GM19455 (cell line): ENCODE results near the gene MAGI3.

ENCODE experiments used
- ATAC-seq: cut with Tn5 transposase; IDR thresholded peaks from one replicate; pipeline ENCODE4 v1.9.1; 2021; ENCODE audit not compliant: unreplicated experiment

MAGI3 gene

DNA sequence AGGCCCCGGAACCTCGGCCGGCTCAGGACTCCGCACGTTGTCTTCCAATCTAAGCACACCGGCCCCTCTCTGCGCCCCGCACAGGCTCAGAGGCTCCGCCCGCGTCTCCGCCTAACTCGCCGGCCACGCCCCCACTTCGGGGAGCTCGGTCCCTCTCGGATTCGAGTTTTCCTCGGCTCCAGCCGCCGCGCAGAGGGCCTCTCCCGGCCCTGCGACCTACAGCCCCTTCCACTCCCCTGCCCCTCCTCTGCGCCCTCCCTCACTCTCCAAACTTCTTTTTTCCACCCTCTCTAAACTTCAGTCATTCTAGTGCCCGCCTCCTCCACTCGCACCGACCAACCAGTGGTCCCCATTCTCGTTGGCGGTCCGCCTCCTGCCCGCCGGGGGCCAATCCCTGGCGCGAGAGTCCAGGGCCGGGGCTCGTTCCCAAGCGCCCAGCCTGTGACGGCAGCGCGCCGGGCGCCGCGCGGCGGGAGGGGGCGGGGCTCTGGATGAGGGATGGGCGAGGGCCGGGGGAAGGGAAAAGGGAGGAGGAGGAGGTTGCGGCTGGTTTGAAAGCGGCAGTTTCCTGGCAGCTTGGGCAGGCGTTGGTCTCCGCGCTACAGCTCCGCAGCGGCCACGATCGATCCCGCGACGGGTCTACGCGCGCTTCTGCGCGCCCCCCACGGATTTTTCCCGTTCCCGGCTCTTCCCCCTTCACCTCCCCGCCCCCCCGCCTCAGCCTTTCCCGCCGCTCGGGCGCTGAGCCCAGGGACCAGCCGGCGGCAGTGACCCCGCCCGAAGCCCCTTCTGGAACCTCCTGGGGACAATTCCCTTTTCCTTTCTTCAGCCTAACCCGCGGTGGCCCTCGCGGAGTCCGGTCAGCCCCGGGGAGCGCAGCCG lies at the start of gene MAGI3:
MAGI3 (plus strand) TSS at position 563 of the 882 bp plus-strand sequence. CDS start 519 bp downstream, outside the sequence.
- peak; percentile 98 for ATAC-seq

DNA sequence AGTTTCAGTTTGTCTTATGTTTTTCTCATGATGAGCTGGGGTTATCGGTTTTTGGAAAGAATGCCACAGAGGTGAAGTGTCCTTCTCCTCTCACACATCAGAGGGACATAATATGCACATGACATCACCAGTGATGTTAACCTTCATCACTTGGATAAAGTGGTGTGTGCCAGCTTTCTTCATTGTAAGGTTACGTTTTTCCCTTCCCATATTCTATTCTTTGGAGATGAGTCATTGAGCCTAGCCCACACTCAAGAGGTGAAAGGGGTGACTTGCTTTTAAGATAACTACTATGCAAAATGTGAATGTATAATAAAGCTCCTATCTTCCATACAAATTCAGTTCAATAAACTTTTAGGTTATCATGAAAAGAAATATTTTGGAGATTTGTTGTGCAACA lies 36.7 kb upstream of the MAGI3 start:
- ATAC-seq: no peak

DNA sequence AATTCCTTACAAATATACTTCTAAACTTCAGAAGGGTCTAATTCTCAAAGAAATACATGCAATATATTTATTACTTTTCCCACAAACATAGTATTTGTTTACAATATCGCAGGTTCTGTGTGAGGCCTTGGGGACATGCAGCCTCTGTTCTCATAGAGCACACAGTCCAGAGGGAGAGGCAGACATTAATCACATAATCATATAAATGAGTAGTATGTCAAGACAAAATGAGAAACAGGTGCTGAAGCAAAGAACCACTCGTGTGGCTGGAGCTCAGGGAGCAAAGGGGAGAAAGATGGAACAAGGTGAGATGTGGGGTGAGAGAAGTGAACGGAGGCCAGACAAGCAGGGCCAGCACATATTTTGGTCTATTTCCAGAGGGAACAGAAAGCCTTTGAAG lies 26.4 kb upstream of the MAGI3 start:
- no peak for ATAC-seq

DNA sequence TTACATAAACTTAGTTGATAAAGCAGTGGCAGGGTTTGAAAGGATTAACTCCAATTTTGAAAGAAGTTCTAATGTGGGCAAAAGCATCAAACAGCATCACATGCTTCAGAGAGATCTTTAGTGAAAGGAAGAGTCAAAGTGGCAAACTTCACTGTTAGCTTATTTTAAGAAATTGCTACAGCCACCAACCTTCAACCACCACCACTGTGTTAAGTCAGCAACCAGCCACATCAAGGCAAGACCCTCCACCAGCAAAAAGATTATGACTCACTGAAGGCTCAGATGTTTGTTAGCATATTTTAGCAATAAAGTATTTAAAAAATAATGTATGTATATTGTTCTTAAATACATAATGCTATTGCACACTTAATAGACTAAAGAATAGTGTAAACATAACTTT lies 21.3 kb upstream of the MAGI3 start:
- ATAC-seq: no peak

DNA sequence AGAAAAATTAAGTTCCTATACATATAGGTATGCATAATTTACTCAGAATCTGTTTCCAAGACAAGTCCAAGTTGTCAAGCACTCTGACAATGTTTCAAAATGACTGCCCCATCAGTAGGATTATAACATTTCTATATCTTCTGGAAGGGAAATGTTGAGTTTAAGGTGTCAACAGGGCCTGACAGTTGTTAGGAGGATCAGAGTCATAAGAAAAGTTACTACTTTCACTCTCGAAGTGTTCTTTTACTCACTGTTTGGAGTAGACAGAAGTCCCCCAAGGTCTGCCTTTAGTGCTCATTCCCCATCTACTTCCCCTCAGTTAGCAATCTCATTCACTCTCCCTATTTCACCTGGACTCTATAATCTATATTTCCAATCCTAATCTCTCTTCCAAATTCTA lies 20.6 kb upstream of the MAGI3 start:
- ATAC-seq: no peak

DNA sequence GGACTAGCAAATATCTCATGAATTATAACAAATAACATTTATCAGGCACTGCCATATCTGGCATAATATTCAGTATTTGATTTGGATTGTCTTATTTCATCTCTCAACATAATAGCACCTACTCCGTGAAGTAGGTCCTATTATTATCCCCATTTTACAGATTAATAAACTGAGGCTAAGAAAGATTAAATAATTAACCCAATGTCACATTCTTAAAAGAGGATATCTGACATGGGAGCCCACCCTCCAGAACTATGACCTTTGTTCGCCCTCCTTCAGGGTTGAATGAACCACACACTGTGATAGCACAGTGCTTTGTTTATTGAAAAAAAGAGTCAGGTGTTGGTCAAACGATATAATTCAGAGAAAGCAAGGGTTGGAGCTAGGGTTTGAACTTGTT lies 19.4 kb upstream of the MAGI3 start:
- ATAC-seq: no peak

DNA sequence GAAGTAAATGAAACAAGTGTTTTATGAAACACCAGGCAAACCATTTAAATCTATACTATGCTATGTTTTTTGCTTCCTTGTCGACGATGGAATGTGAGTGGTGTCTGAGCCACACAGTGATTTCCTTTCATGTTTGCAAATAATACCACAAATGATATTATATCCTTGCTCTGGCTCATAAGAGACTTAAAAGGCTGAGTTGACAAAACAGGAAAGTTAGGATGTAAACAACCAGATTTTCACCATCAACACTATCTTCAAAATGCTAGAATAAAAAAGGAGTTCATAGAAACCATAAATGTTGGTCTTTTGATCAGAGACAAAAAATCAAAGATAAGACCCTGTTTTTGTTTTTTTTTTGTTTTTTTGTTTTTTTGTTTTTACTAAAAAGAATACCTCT lies 17.8 kb upstream of the MAGI3 start:
- no peak for ATAC-seq

DNA sequence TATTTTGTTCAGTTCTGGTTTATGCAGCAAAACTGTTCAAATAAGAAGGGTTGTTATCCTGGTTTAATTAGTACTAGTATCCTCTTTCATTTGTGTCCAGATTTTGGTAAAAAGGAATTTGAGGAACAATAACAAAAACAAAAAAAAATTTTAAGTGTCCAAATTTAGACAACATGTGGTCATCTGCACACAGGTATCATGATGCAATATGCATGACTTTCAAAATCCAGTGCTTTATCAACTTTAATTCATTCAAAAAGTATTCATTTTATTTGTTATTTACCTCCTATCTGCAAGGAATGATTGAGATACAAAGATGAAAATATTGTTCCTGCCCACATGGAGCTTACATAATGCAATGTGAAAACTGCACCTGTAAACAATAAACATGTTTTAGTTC lies 16.7 kb upstream of the MAGI3 start:
- ATAC-seq: no peak

DNA sequence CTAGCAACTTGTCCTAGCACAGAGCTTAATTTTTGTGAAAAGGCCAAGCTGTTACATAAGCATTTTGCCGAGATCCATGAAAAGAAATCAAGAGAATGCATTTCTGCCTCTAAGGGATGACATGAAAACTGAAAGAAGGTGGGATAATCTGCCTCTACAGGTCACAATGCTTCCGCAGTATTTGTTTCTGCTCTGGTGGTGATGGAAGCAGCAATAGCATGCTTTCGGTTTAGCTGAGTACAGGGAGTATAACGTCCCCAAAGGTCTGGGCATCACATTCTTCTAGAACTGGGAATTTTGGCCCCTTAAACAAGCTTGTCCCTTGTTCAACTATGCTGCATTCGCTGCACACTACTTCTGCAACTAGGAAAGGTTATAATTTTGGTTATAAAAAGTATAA lies 14.4 kb upstream of the MAGI3 start:
- no peak for ATAC-seq

DNA sequence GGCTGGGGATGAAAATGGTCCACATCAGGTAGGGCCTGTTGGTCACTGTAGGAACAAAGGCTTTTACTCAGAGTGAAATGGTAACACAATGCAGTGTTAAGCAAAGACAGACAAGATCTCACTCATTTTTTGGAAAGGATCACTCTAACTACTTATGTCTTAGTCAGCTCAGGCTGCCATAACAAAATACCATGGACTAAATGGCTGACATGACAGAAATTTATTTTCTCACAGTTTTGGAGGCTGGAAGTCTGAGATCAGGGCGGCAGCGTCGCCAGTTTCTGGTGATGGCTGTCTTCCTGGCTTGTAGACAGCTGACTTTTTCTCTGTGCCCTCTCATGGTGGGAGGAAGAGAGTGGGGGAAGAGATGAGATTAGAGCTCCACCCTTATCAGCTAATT lies 10.2 kb upstream of the MAGI3 start:
- ATAC-seq: no peak

DNA sequence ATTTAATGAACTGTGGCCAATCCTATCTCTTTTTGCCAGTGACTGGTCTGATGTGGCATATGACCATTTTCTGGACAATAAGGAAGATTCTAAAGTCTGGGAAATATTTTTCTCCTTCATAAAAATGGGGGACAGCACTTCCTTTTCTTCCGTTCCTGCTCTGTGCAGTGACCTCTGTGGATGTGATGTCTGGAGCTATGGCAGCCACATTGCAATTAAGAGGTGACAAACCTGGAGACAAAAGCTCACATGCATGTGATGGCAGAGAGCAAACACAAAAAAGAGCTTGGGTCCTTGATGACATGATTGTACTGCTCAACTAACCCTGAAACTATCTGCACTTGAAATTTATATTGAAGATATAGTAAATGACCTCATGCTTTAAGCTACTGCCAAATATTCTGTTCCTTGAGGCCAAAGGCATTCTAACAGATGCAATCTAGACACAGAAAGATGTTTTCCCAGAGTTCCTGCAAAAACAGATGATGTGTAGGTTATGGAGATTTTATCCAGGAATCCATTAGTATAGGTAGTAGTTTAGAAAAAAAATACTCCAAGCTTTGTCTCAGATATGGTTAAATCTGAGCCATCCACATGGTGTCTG lies 2.2 kb upstream of the MAGI3 start:
- no peak for ATAC-seq

DNA sequence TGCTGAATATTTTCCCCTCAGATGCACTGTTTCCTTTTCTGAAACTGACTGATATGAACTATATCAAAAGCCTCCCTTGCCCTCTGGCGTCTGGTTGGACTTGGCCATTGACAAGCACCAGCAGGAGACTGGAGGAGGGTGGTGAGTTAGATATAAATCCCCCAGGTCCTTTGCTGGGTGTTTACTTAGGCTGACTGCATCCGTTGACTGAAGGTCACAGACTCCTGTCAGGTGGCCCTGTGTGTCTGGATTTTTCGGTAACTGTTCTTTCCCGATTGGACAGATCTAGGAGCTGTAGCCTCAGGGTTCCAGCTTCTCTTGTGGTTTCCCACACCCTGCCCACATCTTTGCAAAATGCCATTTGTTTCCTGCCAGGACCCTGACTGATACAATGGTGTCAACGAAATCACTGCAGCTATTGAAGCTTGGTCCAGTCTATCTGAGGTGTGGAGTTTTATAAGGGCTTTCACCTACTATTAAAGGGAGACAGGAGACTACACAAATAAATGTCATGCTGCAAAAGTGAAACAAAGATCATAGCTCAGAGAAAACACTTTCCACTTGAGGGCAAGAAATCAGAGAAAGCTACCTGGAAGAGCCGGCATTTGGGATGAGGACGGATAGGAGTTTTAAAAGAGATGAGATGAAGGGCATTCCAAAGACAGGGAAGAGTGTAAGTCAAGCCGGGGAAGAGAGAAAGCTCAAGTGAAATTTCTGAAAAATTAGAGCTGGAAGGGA lies 1.5 kb upstream of the MAGI3 start:
- ATAC-seq: no peak

DNA sequence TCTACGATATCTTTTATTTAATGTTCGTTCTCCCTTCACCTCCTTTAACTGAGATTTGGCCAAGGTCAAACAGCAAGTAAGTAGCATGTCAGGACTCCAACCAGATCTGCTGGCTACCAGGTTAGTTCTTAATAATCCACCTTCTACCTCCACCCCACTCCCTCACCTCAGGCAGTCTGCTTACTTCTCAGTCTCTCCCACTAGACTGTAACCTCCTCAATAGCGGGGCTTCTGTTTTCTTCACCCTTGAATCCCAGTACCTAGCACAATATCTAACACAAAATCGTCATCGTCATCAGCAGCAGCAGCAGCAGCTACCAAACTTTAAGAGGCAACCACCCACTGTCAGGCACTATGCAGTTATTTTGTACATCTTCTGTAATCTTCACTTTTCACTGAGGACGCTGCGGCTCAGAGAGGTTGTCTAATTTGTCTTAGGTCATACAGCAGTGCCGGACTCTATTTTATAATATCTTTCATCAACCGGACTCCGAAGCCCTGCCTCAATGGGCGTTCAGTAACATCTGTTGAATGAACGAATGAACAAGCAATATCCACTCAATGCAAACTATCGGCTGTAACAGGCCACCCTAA lies 859 bp upstream of the MAGI3 start:
- ATAC-seq: no peak

DNA sequence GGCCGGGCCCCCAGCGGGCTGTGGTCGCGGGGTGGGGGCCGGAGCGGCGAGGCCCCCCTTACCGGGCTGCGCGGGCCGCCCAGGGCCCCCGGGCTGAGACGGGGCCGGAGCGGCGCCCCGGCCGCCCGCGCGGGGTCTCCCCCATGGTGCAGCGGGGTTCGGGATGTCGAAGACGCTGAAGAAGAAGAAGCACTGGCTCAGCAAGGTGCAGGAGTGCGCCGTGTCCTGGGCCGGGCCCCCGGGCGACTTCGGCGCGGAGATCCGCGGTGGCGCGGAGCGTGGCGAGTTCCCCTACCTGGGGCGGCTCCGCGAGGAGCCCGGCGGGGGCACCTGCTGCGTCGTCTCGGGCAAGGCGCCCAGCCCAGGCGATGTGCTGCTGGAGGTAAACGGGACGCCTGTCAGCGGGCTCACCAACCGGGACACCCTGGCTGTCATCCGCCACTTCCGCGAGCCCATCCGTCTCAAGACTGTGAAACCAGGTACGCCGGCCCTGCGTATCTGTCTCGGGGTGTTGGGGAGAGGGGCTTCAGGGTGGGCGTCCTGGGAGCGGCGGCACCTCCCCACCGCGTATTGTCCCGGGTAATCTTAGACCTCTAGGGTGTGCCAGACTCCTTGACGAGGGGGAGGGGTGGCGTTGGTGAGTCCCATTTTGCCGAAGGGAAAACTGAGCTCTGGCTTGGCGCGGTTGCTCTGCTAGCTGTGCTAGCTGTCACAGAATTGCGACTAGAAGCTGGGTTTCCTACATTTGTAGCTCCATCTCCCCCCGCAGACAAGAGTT lies 745 bp downstream of the MAGI3 start:
- peak; percentile 15 for ATAC-seq

DNA sequence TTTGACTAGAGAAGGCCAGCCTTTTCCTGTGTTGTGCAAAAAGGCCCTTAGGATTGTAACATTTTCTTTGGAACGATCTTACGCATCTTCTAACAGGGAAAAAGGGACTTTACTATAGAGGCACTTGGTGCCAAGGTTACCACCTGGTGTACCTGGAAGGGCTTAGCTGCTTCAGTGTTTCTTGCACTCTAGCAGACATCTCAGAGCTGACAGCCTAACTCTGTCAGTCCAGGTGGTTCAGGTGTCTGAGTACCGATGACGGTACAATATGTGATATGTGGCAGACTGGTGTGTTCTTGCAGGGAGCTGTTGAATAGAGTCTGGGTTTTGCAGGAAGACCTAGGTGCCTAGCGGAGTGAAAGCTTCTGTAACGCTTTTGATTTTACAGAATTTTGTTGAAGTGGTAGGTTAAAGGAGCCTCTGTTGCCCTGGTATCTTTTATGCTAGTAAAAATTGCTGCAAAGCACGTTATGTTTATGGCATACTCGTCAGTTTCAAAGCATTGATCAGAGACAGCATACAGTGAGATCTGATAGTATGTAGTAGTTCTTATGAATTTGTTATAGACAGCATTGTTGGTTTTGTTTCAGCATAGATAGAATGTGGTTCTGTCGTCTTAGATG lies 1.4 kb downstream of the MAGI3 start:
- ATAC-seq: no peak

DNA sequence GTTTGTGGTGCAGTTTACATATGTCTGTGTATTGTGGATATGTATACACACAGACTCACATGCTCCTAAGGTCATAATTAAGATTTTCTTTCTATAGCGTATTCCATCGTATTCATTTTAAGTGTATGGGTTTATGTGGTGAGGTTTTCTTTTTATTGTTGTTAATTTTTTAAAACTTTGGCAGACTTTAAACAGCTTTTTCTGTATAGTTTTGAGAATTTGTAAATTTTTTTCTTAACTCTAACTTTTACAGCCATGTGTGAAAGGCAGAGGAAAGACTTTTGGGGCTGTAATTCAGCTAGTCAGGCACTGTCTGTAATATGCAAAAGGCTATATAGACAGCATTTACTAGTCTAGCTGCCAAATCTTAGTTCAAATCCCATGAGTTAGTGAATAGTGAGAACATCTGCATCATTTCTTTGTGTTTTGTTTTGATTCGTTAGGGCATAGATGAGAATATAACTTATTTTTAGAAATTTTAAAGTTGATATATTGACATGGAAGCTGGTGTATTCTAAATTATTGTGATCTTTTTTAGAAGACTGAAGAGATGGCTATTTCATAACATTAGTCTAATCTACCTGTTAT lies 2.3 kb downstream of the MAGI3 start:
- no peak for ATAC-seq

DNA sequence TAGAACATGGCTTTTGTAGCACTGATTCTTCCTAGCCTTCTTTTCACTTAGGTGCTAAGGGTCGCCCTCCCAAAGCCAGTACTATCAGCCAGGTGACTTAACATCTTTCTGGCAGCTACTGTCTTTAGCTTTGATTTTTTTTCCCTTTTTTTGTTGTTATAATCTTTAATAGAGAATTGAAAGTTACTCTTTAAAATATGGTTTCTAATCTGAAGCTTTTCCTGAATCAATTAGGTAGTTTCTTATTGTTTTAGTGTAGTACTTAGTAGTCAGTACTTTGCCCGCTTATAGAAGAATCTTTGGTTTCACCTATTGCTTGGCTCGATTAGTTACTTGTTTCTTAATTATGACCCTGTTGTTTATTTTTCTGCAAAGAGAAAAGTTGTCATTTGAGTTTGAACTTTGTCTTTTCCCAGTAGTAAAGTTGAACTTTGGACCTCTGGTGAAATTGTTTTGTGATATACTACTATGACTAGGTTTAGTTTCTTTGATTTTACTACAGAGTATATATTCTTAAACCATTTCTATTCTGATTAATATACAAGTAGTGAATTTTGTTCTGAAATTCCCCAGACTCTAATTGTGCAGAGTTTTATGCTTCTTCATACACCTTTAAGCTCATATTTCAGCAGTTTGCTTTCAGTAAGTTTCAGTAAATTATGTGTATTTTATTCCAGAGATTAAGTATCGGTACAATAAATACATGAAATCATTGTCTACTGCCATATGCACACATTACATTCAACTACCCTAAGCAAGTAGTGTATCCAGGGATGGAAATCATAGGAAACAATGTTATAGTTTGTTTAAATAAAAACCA lies 3.9 kb downstream of the MAGI3 start:
- ATAC-seq: no peak

DNA sequence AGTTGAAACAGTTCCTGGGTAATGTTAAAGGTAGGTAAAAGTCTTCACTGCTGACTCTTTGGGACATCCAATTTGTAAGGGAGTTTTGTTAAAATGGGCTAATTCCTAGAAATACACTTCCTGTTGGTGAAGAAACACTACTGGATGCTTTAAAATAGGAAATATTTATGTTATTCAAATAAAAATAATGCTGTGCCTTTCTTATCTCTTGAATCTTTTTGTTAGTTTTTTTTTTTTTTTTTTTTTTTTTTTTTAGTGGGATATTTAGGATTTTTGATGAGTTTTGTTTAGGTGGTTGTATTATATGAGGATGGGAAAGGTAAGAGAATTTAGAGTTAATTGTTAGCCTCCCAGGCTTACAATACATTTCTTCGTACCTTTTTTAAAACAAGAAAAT lies 4.5 kb downstream of the MAGI3 start:
- no peak for ATAC-seq

DNA sequence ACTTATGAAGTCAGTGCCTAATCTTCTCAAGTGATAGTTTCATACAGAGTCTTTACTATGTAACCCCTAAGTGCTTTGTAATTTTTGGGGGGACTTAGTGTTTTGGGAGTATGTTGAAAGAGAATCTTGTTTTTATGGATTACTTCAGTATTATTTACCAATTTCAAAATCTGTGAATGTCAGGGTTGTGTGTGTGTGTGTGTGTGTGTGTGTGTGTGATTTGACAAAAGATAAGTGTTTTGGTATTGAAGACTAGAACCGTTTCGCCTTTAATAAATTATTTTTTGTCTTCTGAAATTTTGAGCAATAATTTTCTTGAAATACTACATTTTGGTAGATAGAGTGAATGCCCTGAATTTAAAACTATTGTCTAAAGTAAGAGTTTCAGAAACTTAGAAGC lies 5.8 kb downstream of the MAGI3 start:
- no peak for ATAC-seq
